NCI-H1694 (cell line): ENCODE measurements around the gene SQOR.
"Not testable (repeated sequence)": the region's sequence is repeated elsewhere in the genome, so short reads cannot be mapped to it uniquely, and the experiment has no call there.

Experiments
- DNase-seq: peaks from one replicate; lab custom pipeline; 2025; lab: John Stamatoyannopoulos, UW

The SQOR gene

DNA sequence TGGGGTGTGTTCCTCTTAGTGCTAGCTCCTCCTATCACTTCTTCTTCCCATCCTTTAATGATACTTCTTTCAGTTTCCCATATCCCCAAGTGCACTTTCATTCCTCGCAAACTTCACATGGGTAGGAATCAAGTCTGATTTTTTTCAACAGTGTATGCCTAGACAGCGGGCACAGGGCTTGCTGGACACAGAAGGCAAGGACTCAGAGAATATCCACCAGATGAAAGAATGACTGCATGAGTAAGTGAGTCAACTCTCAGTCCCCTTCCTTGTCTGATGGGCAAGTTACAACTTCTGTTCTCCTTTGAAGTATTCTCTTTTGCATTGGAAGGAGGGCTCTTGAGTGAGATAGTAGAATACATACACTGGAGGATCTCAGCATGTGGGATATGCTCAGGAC is 3.1 kb upstream of the SQOR start:
- no peak for DNase-seq

DNA sequence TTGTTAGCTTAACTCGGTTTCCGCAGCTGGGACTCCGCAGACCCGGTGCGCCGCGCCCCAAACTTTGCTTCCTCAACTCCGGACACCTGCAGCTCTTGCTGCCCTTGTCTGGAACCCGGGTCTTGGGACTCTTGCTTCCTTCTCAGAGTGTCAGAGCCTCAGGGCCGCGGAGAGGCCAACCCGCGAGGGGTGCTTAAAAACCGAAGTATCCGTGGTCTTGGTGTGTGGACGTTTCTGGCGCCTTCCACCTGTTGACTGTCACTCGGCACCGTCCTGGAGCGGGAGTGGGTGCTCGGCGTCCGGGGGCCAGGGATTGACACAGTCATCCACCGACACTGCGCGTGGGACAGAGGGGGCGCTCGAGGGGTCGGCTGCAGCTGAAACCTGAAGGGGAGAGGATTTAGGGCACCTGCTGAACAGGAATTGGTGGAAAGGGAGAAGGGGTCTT is 386 bp downstream of the SQOR start:
- no peak for DNase-seq

DNA sequence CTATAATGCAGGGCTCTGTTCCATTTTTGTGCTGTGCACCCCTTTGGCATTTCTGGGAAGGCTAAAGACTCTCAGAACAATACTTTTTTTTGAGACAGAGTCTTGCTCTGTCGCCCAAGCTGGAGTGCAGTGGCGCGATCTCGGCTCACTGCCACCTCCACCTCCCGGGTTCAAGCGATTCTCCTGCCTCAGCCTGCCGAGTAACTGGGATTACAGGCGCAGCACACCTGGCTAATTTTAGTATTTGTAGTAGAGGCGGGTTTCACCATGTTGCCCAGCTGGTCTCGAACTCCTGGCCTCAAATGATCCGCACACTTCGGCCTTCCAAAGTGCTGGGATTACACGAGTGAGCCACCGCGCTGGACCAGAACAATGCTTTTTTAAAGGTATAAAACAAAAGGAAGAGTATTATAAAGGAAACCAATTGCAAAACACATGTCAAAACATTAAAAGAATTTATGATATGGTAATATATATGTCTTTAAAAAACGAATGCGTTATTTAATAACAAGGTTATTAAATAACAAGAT is 999 bp downstream of the SQOR start:
- no peak for DNase-seq

DNA sequence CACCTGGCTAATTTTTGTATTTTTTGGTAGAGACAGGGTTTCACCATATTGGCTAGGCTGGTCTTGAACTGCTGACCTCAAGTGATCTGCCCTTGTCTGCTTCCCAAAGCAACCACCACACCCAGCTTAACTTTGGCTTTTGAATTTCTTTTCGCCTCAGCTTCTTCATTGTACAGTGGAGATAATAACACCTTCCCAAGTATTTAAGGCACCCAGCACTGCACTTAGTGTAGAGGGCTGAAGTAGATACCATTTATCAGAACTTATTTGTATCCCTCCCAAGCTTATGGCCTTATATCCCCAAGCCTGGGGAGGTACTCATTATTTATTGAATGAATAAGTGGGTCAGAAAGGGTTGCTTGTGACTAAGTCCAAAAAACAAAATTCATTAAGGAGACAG is 2.3 kb downstream of the SQOR start:
- no peak for DNase-seq

DNA sequence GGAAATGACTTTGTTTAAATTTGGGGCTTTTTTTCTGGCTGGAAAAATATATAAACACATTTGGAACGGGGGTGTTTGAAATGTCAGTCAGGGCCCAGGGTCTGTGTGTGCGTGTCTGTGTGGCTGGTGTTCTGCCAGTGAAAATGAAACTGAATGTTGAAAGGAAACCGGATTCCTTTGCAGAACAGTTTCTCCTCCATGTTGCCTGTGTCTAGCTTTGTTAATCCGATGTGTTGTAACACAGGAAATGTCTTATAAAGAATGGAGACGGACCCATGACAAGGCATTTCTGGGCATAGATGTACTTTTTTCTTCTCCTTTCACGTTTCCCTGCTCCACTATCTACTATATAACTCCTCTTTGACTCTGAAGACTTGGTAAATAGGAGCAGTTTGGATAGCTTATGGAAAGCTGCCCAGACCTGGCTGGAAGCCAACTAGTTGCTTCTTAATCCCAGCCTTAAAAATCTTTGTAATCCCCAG is 2.8 kb downstream of the SQOR start:
- no peak for DNase-seq

DNA sequence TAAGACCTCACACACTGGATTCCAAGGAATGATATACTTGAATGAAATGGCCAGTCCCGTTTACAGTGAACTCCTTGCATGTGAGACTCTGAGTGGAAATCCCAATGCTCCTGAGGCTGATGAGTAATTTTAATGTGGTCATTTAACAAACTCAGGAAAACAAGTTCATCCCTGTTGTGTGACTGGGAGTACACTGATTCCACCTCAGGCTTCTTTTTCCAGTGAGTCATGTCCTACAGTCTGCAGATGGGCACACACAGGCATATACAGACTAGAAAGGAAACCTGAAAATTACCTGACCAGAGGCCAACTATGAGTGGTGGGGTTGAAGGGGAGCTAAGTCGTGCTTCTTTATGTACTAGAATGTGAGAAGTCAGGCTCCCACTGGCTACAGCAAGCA is 5.8 kb downstream of the SQOR start:
- DNase-seq = no peak

DNA sequence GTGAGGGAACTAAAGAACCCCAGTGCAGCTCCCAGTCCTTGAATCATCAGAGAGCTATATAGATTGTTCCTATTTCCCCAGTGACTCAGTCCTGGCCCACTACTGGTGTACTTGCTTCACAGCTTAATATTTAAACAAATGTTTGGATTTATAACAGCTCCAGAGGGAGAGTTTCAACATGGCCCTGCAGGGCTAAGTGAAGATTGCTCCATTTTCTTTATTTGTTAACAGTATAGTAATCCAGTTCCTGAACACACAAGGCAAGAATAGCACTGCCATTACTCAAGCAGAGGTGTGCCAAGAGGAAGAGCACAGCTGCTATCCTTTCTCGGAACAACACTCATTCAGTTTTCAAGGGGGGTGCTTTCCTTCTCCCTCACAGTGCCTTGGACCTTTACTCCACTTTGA is 6.5 kb downstream of the SQOR start:
- DNase-seq = no peak

DNA sequence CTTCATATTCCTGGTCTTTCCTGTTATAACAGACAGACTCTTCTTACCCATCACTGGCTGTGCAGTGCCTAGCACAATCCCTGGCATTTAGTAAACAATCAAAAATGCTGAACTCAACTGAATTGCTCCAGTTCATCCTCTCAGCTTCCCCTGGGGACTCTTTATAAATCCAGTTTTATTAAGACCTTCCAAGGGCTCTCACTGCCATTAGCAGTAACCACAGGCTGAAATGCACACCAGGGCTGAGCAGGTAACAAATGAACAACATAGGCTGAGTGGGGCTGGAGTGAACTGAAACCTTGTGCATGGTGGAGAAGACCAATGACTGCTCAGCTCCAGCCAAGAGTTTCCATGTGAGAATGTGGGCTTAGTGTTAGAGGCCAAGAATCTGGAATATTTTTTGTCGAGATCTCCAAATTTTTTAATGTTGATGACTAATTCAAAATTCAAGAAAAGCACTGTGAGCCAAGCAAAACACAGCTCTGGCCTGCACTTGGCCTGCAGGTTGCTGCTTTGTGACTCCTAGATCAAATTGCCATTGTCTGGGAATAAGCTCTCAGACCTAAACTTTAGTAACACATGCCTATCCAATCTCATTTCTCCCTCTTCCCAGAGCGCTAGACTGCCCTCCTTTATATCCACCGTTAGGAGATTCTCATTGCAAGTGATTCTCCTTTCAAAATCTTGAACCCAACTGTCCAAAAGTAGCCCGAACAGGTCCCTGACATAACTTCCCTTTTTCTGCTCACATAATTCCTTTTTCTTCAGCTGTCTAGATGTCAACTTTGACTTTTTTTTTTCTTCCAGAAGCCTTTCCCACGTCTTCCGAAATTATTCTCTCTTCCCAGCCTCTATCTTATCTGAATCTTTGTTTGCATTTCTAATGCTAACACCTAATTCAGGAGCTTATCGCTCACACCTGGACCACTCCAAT is 7.4 kb downstream of the SQOR start:
- DNase-seq = no peak

DNA sequence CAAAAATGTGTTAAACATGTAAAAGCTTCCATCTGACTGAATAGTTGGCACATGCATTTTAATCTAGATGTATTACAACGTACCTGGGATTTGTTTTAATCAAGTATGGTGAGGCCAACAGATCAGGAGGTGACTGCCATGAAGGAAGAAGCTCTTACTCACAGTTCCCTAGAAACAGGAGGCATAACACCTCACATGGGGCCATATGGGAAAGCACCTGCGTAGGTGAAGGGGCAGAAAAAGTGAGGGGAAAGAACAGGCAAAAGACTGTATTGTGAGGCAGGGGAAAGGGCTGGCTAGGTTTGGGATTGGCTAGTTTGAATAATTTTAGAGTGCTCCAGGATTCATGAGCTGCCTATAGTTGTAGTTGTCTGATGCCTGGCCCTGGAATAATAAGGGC is 9.6 kb downstream of the SQOR start:
- DNase-seq = no peak

DNA sequence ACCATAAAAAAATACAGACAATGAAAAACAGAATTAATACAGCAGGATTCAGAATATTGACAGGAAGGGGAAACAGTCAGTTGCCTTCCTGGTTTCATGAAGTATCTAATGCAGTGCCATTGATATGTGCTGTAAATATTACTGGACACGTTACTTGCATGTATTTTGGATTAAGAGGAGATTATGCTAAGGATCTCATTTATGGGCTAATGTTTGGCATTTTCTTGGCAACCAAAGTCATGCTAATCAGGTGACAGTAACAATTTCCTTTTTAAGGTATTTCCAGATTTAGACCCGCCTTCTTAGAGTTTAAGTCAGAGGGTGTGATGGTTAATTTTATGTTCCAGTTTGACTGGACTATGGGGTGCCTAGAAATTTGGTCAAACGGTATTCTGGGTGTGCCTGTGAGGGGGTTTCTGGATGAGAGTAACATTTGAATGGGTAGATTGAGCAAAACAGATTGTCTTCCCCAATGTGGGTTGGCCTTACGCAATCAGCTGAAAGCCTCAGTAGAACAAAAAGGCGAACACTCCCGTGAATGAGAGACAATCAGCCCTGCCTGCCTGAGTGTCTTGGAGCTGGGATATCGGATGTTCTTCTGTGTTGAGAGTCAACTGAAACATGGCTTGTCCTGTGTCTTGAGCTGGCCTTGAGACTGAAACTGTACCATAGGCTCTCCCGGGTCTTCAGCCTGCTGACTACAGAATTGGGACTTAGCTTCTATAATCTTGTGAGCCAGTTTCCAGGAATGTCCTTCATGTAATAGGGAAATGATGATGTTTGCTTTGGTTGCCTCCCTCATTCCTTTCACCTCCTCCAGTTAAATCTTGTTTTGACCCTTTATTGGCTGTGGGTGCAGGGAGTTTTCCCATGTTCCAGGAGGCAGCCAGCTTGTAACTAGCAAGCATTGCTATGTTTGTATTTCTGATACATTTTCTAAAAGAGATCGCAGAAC is 10.5 kb downstream of the SQOR start:
- DNase-seq = no peak

DNA sequence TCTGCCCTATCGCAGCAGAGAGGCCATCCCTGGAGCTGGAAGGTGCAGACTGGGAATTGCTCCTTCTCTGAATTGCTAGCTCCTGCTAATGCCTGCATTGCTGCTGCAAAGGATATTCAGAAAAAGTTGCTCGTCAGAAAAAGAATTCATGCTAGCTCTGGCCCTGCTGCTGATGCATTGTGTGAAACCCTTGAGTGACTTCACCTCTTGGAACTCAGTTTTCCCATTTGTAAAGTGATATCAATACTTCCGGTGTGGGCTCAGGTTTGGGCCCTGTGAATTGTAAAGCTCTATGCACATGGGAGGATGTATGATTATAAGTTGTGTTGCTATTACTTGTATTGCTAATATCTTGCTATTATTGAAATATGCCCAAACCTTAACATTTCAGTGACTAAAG is 11.4 kb downstream of the SQOR start:
- DNase-seq = no peak

DNA sequence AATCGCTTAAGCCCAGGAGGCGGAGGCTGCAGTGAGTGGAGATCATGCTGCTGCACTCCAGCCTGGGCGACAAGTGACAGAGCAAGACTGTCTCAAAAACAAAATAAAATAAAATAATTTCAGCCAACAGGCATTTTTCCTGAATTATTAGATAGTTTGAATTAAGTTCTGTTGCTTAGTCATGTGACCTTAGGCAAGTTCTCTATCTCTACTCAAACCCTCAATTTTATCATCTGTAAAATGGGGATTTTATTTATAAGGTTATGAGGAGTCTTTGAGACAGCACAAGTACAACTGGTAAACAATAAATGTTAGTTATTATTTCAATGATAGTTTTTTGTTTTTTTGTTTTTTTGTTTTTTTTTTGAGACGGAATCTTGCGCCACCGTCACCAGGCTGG is 13.0 kb downstream of the SQOR start:
- no peak for DNase-seq

DNA sequence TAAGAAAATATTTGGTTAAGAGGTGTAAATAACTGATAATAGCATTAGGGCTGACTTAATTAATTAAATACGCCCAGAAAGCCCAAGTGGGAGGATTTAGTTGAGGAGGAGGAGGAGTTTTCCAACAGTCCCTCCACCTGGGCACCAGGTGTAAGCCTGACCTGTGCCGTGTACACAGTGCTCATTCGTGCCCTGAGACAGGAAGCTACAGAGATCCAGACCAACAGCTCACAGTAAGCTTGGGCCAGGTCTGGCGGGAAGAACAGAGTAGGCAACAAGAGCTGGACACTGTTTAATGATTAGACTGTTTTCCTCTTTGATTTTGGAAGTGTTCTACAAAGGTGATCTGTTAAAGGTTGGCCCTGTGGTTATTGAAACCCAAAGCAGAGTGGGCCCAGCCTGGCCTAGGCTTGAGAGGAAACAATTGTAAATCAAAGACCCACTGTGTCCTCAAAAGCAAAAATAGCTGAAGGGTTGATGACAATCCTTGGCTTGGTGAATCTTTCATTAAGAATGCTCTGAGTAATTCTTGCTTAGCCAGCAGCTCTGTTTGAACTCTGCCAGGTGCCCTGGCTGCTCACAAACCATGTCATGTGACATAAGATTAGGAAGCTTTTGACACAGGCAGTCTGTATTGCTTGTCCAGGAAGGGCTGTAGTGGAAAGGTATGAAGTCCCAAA is 13.8 kb downstream of the SQOR start:
- DNase-seq = no peak

DNA sequence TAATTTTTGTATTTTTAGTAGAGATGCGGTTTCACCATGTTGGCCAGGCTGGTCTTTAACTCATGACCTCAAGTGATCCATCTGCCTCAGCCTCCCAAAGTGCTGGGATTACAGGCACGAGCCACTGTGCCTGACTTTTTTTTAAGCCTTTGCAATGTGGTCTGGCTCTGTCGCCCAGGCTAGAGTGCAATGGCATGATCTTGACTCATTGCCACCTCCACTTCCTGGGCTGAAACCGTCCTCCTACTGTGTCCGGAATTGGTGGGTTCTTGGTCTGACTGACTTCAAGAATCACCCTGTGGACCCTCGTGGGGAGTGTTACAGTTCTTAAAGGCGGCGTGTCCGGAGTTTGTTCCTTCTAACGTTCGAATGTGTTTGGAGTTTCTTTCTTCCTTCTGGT is 15.2 kb downstream of the SQOR start:
- DNase-seq = not testable (repeated sequence)

DNA sequence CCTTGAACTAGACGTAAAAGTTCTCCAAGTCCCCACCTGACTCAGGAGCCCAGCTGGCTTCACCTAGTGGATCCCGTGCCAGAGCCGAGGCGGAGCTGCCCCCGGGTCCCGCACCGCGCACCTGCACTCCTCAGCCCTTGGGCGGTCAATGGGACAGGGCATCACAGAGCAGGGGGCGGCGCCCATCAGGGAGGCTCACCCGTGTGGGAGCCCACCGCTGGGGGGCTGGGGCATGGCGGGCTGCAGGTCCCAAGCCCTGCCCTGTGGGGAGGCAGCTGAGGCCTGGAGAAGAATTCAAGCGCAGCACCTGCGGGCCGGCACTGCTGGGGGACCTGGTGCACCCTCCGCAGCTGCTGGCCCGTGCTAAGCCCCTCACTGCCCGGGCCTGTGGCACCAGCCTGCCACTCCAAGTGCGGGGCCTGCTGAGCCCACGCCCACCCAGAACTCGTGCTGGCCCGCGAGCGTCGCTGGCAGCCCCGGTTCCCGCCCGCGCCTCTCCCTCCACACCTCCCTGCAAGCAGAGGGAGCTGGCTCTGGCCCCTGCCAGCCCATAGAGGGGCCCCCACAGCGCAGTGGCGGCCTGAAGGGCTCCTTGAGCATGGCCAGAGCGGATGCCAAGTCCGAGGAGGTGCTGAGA is 16.2 kb downstream of the SQOR start:
- no peak for DNase-seq

DNA sequence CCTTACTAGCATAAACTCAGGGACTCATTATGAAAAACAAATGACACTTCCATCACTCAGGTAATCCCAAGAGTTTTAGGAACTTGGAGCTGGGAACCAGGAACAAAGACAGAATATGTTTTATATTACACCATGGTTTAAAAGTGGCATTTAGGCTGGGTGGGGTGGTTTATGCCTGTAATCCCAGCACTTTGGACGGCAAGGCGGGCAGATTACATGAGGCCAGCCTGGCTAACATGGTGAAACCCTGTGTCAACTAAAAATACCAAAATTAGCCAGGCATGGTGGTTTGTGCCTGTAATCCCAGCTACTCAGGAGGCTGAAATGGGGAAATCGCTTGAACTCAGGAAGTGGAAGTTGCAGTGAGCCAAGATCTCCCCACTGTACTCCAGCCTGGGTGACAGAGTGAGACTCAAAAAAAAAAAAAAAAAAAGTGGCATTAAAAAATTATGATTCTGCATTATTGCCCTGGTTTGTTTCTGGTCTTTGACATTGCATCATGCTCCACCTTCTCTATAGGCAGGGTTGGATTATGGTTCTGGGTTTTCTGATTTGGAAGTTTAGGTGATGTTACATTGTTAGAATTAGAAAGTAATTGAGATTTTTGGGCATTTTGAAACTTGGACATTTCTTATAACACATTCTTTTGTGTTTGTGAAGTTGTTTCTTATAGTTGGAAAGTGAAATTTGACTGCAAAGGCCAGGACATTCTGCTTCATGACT is 19.0 kb downstream of the SQOR start:
- no peak for DNase-seq

DNA sequence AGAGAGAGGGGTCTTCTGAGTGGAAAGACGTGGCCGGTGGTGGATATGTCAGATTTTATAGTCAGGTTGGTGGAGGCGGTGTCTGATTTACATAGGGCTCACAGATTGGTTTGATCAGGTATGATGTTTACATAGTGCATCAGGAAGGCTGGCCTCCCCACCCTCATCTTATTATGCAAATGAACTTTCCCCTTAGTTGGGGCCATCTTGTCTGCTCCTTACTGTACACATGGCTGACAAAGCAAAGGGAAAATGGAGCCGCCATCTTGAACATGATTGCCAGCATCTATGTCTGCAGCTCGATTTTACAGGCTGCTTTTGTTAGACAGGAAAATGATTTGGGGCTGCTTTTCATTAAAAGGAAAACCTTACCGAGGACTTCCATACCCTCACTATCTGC is 19.9 kb downstream of the SQOR start:
- DNase-seq = no peak

DNA sequence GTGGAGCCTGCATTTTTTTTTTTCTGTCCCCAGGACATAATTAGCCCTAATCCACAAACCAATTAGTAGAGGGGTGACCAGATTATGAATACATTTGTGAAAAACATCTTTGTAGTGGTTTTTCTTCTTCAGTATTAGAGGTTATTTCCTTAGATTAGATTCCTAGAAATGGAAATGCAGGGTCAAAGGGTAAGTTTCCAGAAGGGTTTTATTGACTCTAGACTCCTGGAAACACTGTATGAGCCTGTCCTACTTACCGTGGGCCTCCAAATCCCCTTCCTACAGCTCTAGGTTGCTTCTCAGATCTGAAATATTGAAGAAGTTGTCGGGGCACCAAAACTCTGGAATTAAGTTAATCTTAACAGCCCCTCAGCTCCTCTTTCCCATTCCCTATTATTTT is 22.4 kb downstream of the SQOR start:
- DNase-seq = no peak

DNA sequence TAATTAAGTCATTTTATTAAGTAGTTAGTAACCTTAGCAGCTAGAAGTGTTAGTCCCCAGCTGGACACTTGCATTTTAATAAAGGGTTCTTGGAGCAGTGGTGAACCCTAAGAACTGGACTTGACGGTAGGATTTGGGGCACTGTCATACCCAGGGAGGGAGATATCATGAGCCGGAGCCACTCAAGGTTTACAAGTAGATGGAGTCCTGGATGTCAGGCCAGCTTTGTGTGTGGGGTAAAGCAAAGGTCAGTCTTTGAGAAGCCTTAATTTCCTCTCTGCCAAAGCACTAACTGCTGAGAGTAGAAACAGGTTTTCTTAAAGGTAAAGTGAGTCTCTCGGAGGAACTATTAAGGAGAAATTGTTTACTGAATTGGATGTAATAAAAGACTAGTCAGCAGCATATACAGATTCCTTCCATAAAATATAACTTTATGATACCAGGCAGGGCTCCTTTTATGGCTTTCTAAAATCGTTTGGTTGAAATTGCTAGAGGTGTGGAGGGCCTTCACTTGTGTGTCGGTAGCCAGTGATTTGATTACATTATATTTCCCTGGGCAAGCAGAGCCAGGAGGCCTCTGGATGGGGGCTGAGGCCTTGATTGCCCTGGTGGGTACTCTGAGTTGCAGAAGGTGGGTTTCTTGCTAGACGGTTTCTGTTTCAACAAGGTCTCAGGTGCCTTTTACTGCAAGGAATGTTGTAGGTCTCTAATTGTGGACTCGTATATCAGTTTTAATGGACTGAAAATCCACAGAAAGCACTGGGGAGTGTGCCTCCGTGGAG is 23.1 kb downstream of the SQOR start:
- DNase-seq = no peak
